GM18909 (cell line): Measurements from ENCODE around the gene MTG1.
"Not testable (repeated sequence)": the region's sequence is repeated elsewhere in the genome, so short reads cannot be mapped to it uniquely, and the experiment has no call there.

Source experiments
- ATAC-seq: cut with Tn5 transposase; IDR thresholded peaks from one replicate; pipeline ENCODE4 v1.9.1; 2021; ENCODE audit warnings: mild to moderate bottlenecking; ENCODE audit not compliant: unreplicated experiment, poor library complexity

The MTG1 gene

DNA sequence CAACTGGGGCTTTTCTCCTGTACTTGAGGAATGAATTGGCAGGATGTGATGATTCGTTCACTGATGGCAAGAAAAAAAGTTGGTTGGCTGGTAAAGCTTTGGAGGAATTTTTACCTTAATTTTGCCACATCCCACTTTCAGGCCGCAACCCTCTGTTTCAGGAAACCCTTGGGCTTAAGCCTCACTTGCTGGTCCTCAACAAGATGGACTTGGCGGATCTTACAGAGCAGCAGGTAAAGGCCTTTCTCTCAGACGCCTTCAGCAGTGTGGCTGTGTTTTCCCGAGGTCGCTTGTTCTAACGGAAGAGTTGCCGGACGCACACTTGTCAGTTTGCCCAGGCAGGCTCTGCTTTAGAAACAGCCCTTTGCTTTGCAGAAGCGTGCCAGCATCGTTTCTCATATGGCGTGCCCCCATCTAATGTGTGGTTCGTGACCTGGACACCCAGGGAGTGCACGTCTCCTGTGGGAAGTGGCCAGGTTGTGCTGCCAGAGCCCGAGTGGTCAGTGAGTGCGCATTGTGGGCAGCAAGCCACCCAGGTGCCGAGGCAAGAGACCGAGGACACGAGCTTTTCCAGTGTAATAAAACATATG is 2.2 kb downstream of the MTG1 start:
- ATAC-seq: no peak

DNA sequence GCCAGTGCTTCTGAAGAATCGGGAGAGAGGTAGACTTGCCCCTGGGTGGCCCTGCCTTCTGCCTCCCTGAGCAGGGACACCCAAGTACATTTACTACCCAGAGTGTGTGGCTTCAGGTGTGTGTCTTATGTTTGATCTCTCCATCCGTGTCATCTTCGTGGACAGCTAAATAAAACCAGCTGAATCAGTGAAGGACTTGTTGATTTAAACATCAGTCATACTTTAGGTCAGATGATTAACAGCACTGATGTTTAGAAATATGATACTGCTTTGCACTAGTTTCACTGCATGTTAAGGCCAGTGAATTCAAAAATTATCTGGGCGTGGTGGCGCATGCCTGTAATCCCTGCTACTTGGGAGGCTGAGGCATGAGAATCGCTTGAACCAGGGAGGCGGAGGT is 4.0 kb downstream of the MTG1 start:
- ATAC-seq: no peak

DNA sequence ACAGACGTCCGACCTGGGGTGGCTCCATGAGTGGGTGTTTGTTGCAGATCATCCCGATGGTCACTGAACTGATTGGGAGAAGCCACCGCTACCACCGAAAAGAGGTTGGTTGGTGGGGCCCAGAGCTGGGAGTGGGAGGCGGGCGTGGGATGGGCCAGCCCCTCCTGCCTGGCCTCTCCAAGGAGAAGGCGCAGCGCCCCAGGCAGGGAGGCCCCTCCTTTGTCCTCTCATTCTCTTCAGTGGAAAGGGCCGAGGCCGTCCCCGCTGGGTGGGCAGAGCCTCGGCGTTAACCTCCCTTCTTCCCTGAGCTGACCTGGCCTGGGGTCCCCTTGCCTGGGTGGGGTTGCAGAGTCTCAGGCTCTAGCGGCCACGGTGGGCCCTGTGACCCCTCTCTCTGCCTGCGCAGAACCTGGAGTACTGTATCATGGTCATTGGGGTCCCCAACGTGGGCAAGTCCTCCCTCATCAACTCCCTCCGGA is 5.2 kb downstream of the MTG1 start:
- no peak for ATAC-seq

DNA sequence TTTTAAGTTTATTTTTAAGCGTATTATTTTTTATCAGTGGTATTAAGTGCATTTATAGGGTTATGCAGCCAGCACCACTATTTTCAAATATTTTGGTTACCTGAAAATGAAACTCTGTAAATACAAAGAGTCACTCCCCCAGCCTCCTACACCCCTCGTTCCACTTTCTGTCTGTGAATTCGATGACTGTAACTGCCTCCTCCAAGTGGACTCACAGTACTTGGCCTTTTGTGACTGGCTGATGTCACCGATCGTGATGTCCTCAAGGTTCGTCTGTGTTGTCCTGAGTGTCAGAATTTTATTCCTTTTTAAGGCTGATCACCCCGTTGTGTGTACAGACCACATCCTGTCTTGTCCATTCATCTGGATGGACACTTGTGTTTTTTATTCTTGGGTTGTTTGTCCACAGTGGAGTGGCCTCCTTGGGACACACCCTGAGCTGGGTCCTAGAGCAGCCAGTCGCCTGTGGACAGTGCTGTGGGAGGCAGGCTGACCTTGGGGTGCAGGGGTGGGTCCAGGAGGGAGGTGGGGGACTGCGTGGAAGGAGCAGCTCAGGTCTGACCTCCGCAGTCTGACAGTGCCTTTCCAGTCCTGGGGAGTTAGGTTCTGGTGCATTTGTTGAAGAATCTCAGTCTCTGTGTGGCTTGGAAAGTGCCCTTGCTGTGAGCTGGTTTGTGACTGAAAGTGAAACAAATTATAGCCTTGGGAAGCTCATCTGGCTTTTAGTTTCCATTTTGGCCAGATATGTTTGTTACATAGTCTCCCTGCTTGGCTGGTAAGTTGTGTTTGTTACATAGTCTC is 6.9 kb downstream of the MTG1 start:
- ATAC-seq: peak; percentile 64

DNA sequence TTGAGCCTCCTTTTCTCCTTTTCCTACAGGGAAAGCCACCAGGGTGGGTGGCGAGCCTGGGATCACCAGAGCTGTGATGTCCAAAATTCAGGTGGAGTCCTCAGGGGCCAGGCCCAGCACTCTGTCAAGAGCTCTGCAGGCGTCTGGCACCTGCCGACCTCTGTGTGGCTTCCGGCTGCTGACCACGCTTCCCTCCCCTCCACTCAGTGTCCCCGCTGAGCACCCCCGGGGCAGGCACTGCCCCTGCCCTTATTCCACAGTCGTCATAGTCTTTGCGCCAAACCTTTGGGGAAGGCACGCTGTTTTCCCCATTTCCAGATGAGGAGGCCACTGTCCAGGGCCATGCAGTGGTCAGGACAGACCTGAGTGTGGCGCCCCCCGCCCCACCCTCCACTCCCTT is 7.5 kb downstream of the MTG1 start:
- ATAC-seq: no peak

DNA sequence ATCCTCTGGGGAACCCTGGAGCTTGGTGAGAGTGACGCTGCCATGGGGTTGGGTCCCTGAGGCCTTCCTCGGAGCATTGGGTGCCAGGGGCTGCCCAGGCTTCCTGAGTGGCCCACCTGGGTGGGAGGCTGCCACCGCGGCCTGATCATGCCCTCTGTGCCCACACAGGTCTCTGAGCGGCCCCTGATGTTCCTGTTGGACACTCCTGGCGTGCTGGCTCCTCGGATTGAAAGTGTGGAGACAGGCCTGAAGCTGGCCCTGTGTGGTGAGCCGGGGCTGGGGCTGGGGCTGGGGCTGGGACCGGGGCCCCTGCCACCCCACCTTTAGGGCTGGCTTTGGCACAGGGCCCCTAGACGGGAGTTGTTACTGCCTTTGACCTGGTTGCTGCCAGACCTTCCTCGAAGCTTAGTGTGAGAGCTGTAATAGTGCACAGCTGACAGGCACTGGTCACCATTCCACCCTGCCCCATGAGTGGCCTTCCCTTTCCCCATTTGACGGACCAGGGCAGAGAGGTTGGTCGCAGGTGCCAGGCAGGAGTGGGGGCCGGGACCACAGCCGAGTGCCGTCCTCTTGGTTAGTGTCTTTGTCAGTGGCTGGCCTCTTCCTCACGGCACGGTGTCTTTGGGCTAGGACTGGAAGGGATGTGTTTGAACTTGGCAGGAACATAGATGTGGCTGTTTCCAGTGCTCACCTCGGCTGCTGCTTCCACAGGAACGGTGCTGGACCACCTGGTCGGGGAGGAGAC is 8.2 kb downstream of the MTG1 start:
- ATAC-seq: no peak

DNA sequence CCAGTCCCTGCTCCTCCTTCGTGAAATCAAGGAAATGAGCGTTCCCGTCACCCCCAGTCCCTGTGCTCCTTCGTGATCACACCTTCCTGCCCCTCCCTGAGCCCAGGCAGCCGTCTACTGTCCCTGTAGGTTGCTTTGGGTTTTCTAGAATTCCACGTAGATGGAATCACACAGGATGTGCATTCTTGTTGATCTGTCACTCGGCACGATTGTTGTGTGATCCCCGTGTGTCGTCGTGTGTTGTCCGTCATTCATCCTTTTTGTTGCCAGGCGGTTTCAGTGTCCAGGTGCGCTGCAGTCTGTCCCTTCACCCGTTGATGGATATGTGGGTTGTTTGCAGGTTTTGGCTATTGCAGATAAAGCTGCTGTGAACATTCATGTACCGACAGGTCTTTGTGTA is 9.4 kb downstream of the MTG1 start:
- ATAC-seq: no peak

DNA sequence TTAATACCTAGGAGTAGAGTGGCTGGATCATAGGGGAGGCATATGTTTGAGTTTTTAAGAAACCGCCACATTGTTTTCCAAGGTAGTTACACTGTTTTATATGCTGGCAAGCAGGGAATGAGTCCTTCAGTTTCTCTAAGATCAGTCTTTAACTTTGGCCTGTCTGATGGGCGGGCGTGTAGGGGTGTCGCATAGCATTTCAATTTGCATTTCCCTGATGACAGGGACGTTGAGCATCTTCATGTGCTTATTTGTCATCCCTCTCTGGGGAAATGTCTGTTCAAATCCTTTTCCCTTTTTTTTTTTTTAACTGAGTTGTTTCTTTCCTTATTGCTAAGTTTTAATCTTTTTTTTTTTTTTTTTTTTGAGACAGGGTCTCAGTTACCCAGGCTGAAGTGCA is 9.8 kb downstream of the MTG1 start:
- ATAC-seq: no peak

DNA sequence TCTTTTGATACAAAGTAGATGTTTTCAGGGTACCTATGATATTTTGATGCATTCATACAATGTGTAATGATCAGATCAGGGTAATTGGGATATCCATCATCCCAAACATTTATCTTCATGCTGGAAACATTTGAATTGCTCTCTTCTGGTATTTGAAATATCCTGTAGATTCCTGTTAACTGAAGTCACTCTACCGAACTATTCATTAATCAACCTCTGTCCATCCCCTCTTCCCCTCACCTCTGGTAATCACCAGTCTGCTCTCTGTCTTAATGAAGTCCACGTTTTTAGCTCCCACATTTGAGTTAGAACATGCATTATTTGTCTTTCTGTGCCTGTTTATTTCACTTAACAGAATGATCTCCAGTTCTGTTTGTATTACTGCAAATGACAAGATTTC is 11.3 kb downstream of the MTG1 start:
- ATAC-seq: no peak

DNA sequence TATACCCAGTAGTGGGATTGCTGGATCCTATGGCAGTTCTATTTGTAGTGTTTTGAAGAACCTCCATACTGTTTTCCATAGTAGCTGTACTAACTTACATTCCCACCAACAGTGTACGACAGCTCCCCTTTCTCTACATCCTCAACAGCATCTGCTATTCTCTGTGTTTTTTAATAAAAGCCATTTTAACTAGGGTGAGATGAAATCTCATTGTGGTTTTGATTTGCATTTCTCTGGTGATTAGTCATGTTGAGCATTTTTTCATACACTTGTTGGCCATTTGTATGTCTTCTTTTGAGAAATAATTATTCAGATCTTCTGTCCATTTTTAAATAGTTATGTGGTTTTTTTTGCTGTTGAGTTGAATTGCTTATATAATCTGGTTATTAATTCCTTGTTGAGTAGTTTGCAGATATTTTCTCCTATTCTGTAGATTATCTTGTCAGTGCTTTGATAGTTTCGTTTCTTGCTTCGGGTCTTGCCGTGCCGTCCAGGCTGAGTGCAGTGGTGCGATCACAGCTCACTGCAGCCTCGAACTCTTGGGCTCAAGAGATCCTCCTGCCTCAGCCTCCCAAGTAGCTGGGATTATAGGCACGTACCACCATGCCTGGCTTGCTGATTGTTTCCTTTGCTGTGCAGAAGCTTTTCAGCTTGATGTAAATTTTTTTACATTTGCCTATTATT is 12.0 kb downstream of the MTG1 start:
- ATAC-seq: peak; percentile 65

DNA sequence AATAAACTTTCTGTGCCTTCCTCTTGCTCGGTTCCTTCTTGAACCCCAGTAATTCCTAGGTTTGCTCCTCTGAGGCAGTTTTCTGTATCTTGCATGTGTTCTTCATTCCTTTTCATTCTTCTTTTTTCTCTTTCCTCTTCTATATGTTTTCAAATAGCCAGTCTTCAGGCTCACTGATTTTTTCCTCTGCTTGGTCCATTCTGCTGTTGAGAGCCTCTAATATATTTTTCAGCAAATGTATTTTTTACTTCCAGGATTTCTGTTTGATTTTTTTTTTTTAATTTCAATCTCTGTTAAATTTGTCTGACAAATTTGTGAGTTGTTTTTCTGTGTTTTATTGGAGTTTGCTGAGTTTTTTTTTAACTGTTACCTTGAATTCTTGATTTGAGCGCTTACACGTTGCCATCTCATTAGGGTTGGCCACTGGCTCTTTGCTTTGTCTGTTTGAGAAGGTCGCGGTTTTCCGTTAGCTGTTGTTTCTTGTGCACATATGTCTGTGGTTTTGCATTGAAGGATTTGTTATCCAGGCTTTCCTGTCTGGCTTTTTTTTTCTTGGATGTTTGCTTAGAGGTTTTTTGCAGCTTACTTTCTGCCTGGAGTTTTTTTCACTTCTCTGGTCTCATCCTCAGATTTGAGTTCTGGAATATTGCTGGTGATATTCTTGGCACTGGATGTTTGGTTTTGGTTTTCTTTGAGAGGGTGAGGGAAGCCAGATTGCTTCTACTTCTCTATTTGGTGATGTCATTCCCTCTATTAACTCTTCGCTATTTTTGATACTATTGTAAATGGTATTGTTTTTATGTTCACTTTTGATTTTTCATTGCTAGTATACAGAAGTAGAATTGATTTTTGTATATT is 17.8 kb downstream of the MTG1 start:
- ATAC-seq: no peak

DNA sequence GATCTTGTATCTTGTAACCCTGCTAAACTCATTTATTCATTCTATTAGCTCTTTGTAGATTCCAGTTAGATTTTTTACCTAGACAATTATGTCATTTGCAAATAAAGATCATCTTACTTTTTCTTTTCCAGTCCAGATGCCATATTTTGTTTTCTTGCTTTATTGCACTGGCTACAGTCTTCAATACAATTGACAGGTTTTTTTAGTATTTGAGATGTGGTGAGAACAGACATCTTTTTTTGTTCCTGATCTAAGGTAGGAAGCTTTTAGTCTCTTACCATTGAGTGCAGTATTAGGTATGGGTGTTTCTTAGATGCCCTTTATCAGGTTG is 18.4 kb downstream of the MTG1 start:
- no peak for ATAC-seq

DNA sequence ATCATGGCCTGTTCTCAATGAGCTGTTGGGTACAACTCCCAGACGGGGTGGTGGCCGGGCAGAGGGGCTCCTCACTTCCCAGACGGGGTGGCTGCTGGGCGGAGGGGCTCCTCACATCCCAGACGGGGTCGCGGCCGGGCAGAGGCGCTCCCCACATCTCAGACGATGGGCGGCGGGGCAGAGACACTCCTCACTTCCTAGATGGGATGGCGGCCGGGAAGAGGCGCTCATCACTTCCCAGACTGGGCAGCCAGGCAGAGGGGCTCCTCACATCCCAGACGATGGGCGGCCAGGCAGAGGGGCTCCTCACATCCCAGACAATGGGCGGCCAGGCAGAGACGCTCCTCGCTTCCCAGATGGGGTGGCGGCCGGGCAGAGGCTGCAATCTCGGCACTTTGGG is 20.4 kb downstream of the MTG1 start:
- ATAC-seq: not testable (repeated sequence)

DNA sequence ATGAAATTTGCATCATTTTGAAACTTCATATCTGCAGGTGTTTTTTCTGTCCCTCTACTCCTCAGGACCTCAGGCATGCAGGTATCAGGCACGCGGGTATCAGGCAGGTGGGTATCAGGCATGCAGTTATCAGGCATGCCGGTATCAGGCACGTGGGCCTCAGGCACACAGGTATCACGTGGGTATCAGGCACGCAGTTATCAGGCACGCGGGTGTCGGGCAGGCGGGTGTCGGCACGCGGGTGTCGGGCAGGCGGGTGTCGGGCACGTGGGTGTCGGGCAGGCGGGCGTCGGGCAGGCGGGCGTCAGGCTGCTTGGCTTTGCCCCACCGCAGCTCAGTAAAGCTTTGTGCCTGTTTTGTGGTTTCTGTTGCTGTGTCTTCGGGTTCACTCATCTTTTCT is 21.8 kb downstream of the MTG1 start:
- ATAC-seq: no peak

DNA sequence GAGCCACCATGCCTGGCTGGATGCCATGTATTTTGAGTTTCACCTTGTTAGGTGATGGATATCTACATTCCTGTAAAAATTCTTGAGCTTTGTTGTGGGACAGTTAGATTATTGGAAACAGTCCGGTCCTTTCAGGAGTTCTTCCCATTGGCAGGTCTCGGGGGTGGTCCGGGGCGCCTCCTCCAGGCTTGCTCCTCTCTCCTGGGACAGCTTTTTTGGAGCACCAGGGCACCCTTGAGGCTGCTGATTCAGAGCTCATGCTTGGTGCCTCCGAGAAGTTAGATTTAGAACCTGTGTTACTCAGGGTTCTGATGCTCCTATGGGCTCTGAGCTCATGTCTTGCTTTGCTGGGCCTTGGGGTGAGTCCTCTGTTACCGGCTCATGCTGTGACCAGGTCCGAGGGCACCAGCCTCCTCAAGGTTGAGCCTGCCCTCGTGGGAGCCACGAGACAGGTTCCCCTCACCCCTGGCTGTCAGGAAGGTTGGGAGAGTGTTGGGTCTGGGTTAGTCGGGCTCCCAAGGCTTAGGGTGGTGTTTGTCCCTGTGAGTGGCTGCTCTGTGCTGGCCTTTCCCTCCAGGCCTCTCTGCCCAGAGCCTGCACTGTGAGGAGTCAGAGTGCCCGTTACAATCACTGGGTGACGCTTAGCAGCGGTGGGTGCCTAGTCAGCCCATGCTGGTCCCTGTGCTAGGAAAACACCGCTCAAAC is 24.5 kb downstream of the MTG1 start:
- no peak for ATAC-seq

DNA sequence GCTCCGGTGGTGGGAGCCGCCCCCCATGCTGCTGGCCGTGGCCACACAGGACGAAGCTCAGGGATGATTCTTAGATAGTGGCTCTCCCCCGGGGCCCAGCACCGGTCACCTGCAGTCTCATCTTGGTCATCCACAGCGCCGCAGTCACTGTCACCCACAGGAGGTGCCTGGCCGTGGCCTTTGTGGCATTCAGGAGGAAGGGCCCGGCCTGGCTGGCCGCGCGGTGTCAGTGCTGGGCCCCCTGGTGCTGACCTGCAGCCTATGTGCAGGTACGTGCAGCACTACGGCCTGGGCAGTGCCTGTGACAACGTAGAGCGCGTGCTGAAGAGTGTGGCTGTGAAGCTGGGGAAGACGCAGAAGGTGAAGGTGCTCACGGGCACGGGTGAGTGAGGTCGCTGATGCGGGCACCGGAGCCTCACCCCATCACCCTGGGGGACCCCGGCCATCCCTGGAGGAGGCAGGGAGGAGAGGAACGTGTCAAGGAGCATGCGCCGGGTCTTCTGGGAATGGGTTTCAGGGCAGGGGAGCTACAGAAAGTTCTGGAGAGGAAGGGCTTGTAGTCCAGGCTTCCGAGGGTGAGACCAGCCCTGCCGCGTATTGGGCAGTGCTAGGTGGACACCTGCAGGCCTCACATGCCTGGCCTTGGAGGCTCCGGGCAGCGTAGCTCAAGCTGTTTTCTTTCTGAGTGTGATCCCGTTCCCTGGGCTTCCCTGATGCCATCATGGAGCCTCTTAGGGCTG is 25.4 kb downstream of the MTG1 start:
- ATAC-seq: no peak

DNA sequence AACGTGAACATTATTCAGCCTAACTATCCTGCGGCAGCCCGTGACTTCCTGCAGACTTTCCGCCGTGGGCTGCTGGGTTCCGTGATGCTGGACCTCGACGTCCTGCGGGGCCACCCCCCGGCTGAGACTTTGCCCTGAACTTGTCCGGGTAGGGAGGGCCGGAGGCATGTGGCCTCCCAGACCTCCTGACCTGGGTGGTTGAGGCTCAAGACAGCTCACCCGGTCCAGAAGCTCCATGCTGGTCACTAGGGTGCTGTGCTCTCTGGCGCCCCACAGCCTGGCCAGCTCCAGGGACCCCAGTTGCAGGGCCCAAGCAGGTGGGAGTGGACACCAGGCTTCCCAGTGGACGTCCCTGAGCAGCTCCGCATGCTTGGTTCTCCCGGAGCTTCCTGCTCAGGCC is 26.1 kb downstream of the MTG1 start:
- no peak for ATAC-seq

DNA sequence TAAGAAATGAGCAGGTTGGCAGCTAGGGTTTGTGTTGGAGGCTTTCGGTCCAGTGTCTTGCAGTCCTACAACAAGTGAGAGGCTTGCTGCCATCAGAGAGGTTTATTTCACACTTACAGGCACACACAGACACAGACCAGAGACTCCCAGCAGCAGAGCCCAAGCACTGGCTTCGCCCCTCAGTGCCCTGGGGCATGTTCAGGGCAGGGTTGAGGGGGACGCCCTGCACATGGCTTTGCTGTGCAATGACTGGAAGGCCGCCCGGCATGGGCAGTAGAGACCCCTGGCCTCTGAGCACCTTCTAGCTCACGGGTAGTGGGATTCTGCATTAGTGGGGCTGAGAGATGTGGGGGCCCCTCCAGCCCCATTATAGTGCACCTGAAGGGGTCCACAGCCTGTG is 26.6 kb downstream of the MTG1 start:
- no peak for ATAC-seq
